GM23338 (cell line): ENCODE measurements around the gene NPHP3.

ENCODE experiments used
- CREB1 ChIP-seq: fragments of 250-450 bp; sonication (Bioruptor Pico); IDR thresholded peaks from 2 replicates; pipeline ENCODE4 v1.5.0; 2020; ENCODE audit warnings: low read depth, mild to moderate bottlenecking, moderate library complexity
- CTCF ChIP-seq, 2 experiments: fragments of 200-600 bp in 1 of 2; sonication (generic) in 1 of 2; conservative IDR thresholded peaks; 2 replicates each; pipeline versions ENCODE4 v1.5.1 to v1.6.1; 2016 to 2017; ENCODE audit warnings: antibody characterized with exemption in 2 of 2, low read depth in 2 of 2, mild to moderate bottlenecking in 2 of 2, moderate library complexity in 1 of 2
- EZH2 ChIP-seq: fragments of 200-600 bp; sonication (generic); IDR thresholded peaks from one replicate; pipeline ENCODE4 v1.8.0; 2017; ENCODE audit warnings: antibody characterized with exemption, mild to moderate bottlenecking, low read depth; ENCODE audit not compliant: unreplicated experiment
- EZH2phosphoT487 ChIP-seq: fragments of 200-600 bp; sonication (generic); IDR thresholded peaks from one replicate; pipeline ENCODE4 v1.8.1; 2018; ENCODE audit warnings: antibody characterized with exemption; ENCODE audit not compliant: unreplicated experiment
- JUNB ChIP-seq: IDR thresholded peaks from one replicate; pipeline ENCODE4 v1.6.1; 2016; ENCODE audit warnings: antibody characterized with exemption; ENCODE audit not compliant: unreplicated experiment
- POLR2AphosphoS5 ChIP-seq: IDR thresholded peaks from 2 replicates; pipeline ENCODE4 v1.6.1; 2016; ENCODE audit warnings: antibody characterized with exemption, low read depth
- REST ChIP-seq: IDR thresholded peaks from one replicate; pipeline ENCODE4 v1.6.1; 2018; ENCODE audit warnings: antibody characterized with exemption; ENCODE audit not compliant: unreplicated experiment
- STAT1 ChIP-seq: IDR thresholded peaks from one replicate; pipeline ENCODE4 v1.6.1; 2016; ENCODE audit warnings: antibody characterized with exemption; ENCODE audit not compliant: unreplicated experiment
- ZNF114 ChIP-seq: fragments of 250-450 bp; sonication (Bioruptor Pico); IDR thresholded peaks from 2 replicates; pipeline ENCODE4 v1.5.0; 2020; ENCODE audit warnings: mild to moderate bottlenecking, moderate library complexity
- ZNF331 ChIP-seq: fragments of 250-450 bp; sonication (Bioruptor Pico); IDR thresholded peaks from 2 replicates; pipeline ENCODE4 v1.5.0; 2020; ENCODE audit warnings: low read depth, mild to moderate bottlenecking, moderate library complexity
- ZNF462 ChIP-seq: fragments of 250-450 bp; sonication (Bioruptor Pico); IDR thresholded peaks from 2 replicates; pipeline ENCODE4 v1.5.0; 2020; ENCODE audit warnings: mild to moderate bottlenecking, moderate library complexity

- no peak for TF ChIP-seq EZH2
- no peak for TF ChIP-seq POLR2AphosphoS5
- TF ChIP-seq CTCF (conservative IDR thresholded peaks at IDR 0.05; ENCODE audit: low read depth in 2 of 2) = no peak
- TF ChIP-seq CREB1 (CRISPR knock-in tag) = no peak
- TF ChIP-seq STAT1 = no peak
- no peak for TF ChIP-seq EZH2phosphoT487
- TF ChIP-seq REST = no peak
- no peak for TF ChIP-seq JUNB
- TF ChIP-seq ZNF331 (CRISPR knock-in tag) = no peak
- TF ChIP-seq ZNF114 (CRISPR knock-in tag) = no peak
- TF ChIP-seq ZNF462 (CRISPR knock-in tag) = no peak
Observed at GRCh38 chr3:132662212-132662611, 60.0 kb downstream of the NPHP3 start.
